Body of pancreas (tissue), 4 donors: ENCODE measurements around the gene SEC22B.
"Not testable (repeated sequence)": the region's sequence is repeated elsewhere in the genome, so short reads cannot be mapped to it uniquely, and the experiment has no call there.

Experiments used
- CTCF ChIP-seq, 7 experiments: fragments of 450-650 bp in 4 of 7; fragments of 200-600 bp in 3 of 7; sonication (generic) in 3 of 7; IDR thresholded peaks; one replicate each; pipeline ENCODE4 v1.5.1; 2016 to 2019; ENCODE audit warnings: antibody characterized with exemption in 7 of 7
- POLR2A ChIP-seq, 3 donors: fragments of 450-650 bp; IDR thresholded peaks; one replicate each; pipeline ENCODE4 v1.6.1; 2016; ENCODE audit warnings: antibody characterized with exemption in 3 of 3, mild to moderate bottlenecking in 2 of 3

- not testable (repeated sequence) for TF ChIP-seq CTCF, POLR2A (IDR thresholded peaks at IDR 0.05)
Observed at GRCh38 chr1:120158495-120158894, 17.8 kb downstream of the SEC22B start.
